ENCODE data around the gene DDX6.
"Not testable (repeated sequence)": the region's sequence is repeated elsewhere in the genome, so short reads cannot be mapped to it uniquely, and the experiment has no call there.

- not testable (repeated sequence) for TF ChIP-seq EZH2phosphoT487 (IDR thresholded peaks at IDR 0.05; ENCODE audit: low read length); CTCF (IDR thresholded peaks at IDR 0.05; ENCODE audit: low read length); EZH2 (optimal IDR thresholded peaks at IDR 0.05; ENCODE audit: low read depth, low read length)
Measured at GRCh38 chr11:118820025-118820379, 29.0 kb upstream of the DDX6 start.

All from MM.1S (cell line).